Measurements from ENCODE around the gene P2RY14.

Gene P2RY14

GRCh38 chr3:151210676-151211381 lies 67.5 kb downstream of the P2RY14 start:
- DNase-seq, result peak; percentile 32 to 39

- no peak for DNase-seq
Observed at GRCh38 chr3:151209654-151210053, 68.7 kb downstream of the P2RY14 start.

- DNase-seq, result no peak
Observed at GRCh38 chr3:151206201-151206600, 72.1 kb downstream of the P2RY14 start.

GRCh38 chr3:151205482-151205881 lies 72.9 kb downstream of the P2RY14 start:
- no peak for DNase-seq

- no peak for DNase-seq
Observed at GRCh38 chr3:151204530-151205402, 73.6 kb downstream of the P2RY14 start.

GRCh38 chr3:151203051-151203420 lies 75.3 kb downstream of the P2RY14 start, which contains the start of gene GPR171:
Gene GPR171, minus strand, starts transcription at chr3:151203216. Its CDS starts 3,830 bp downstream, at chr3:151199386.
- peak in 1 of 2 experiments; percentile 8 for DNase-seq

- DNase-seq, result no peak
Observed at GRCh38 chr3:151201051-151201730, 77.2 kb downstream of the P2RY14 start.

GRCh38 chr3:151200586-151200985 lies 77.8 kb downstream of the P2RY14 start:
- DNase-seq, result no peak

GRCh38 chr3:151199554-151200438 lies 78.5 kb downstream of the P2RY14 start:
- no peak for DNase-seq

GRCh38 chr3:151198849-151199248 lies 79.5 kb downstream of the P2RY14 start:
- DNase-seq, result no peak

- no peak for DNase-seq
Observed at GRCh38 chr3:151197981-151198767, 80.2 kb downstream of the P2RY14 start.

- DNase-seq, result no peak
Observed at GRCh38 chr3:151197228-151197627, 81.1 kb downstream of the P2RY14 start.

- no peak for DNase-seq
Observed at GRCh38 chr3:151196434-151196833, 81.9 kb downstream of the P2RY14 start.

GRCh38 chr3:151195826-151196225 lies 82.5 kb downstream of the P2RY14 start:
- DNase-seq, result no peak

GRCh38 chr3:151192545-151192944 lies 85.8 kb downstream of the P2RY14 start:
- DNase-seq, result no peak

- no peak for DNase-seq
Observed at GRCh38 chr3:151191095-151191494, 87.2 kb downstream of the P2RY14 start.

GRCh38 chr3:151183265-151183671 lies 95.1 kb downstream of the P2RY14 start:
- DNase-seq, result no peak

- DNase-seq, result no peak
Observed at GRCh38 chr3:151182349-151183079, 95.8 kb downstream of the P2RY14 start.

GRCh38 chr3:151178208-151178845 lies 100.0 kb downstream of the P2RY14 start:
- no peak for DNase-seq

GRCh38 chr3:151175952-151176351 lies 102.4 kb downstream of the P2RY14 start:
- DNase-seq, result no peak
